Activated CD4-positive, alpha-beta T cell treated with anti-CD3 and anti-CD28 coated beads for 36 hours (primary cell): ENCODE data around the gene ASTN2. TPM values are rescaled to one million over a fixed set of nuclear protein-coding genes. Genes with fewer than 3 reads are reported as not detected.
"Not testable (repeated sequence)": the region's sequence is repeated elsewhere in the genome, so short reads cannot be mapped to it uniquely, and the experiment has no call there.

Experiments used
- ATAC-seq: fragments of 200-7000 bp; cut with Tn5 transposase; one replicate; pipeline ENCODE4 v1.10.0; 2021; ENCODE audit warnings: mild to moderate bottlenecking, moderate library complexity
- CTCF ChIA-PET: fragments of 350-600 bp; sonication (Branson Sonifier 250); formaldehyde crosslinking; loops from one replicate; lab custom pipeline; 2021; ENCODE audit warnings: antibody characterized with exemption; lab: Charles Lee
- POLR2A ChIA-PET: fragments of 350-600 bp; sonication (Branson Sonifier 250); formaldehyde crosslinking; loops from one replicate; lab custom pipeline; 2021; ENCODE audit warnings: antibody characterized with exemption, inconsistent platforms; lab: Charles Lee
- DNase-seq: peaks from one replicate; pipeline ENCODE4 v3.0.0-alpha.2; 2020
- H3K27ac Mint-ChIP-seq: one replicate; pipeline ENCODE4 v1.8.0; 2021; ENCODE audit warnings: mixed read lengths
- H3K27me3 Mint-ChIP-seq: one replicate; pipeline ENCODE4 v1.8.0; 2021; ENCODE audit warnings: mixed read lengths
- H3K36me3 Mint-ChIP-seq: one replicate; pipeline ENCODE4 v1.8.0; 2021; ENCODE audit warnings: low read depth, mixed read lengths
- H3K4me1 Mint-ChIP-seq: one replicate; pipeline ENCODE4 v1.8.0; 2021; ENCODE audit warnings: mixed read lengths
- H3K4me3 Mint-ChIP-seq: one replicate; pipeline ENCODE4 v1.8.0; 2021; ENCODE audit warnings: mild to moderate bottlenecking, moderate library complexity, mixed read lengths
- H3K9me3 Mint-ChIP-seq: one replicate; pipeline ENCODE4 v1.8.0; 2021; ENCODE audit warnings: low read depth, mixed read lengths
- intact Hi-C, 2 experiments: fragments of 100-400 bp; cut with DNase I in 1 of 2; cut with micrococcal nuclease in 1 of 2; formaldehyde crosslinking; loops; one replicate each; pipeline versions ENCODE4 v1.14.2 to v1.15.1; 2022 to 2024; cut with DNase I, micrococcal nuclease
- total RNA-seq, 2 experiments: library from RNA; stranded (reverse); gene quantifications; one replicate each; pipeline ENCODE4 v1.2.3, GENCODE V29; 2021

Gene ASTN2
- total RNA-seq, 2 experiments from 2014 or later = 3.0 to 4.2 TPM

- Mint-ChIP-seq H3K27me3 (no peaks in the 10 kb centered on the region), H3K4me3 (no peak overlapping the region), H3K27ac (no peak overlapping the region), H3K9me3 (no peaks in the 10 kb centered on the region), H3K4me1 (no peaks in the 10 kb centered on the region), H3K36me3 (no peaks in the 10 kb centered on the region)
- POLR2A ChIA-PET = no interaction called here
- intact Hi-C loops = no loop called here
- DNase-seq (no peak), ATAC-seq (no peak)
- CTCF ChIA-PET = no interaction called here
Measured at GRCh38 chr9:116468369-116468768, 946.5 kb downstream of the ASTN2 start.

- Mint-ChIP-seq H3K27ac (no peak overlapping the region), H3K4me3 (no peak overlapping the region), H3K4me1 (no peaks in the 10 kb centered on the region), H3K9me3 (no peaks in the 10 kb centered on the region), H3K36me3 (no peaks in the 10 kb centered on the region), H3K27me3 (no peaks in the 10 kb centered on the region)
- ChIA-PET CTCF (no interaction called here), POLR2A (no interaction called here)
- no peak for DNase-seq
- ATAC-seq = no peak
- intact Hi-C loops = no loop called here
Measured at GRCh38 chr9:116467740-116468351, 947.0 kb downstream of the ASTN2 start.

- H3K4me1 Mint-ChIP-seq = no peaks in the 10 kb centered on the region
- intact Hi-C loops = no loop called here
- ChIA-PET POLR2A (no interaction called here), CTCF (no interaction called here)
- H3K36me3 Mint-ChIP-seq = no peaks in the 10 kb centered on the region
- H3K9me3 Mint-ChIP-seq = no peaks in the 10 kb centered on the region
- H3K27ac Mint-ChIP-seq = no peak overlapping the region
- DNase-seq (no peak), ATAC-seq (no peak)
- no peak overlapping the region for H3K4me3 Mint-ChIP-seq
- no peaks in the 10 kb centered on the region for H3K27me3 Mint-ChIP-seq
Measured at GRCh38 chr9:116466271-116467235, 948.3 kb downstream of the ASTN2 start.

GRCh38 chr9:116465576-116466270 lies 949.1 kb downstream of the ASTN2 start:
- ATAC-seq (no peak), DNase-seq (no peak)
- CTCF ChIA-PET = no interaction called here
- Mint-ChIP-seq H3K27ac (no peak overlapping the region), H3K9me3 (no peaks in the 10 kb centered on the region), H3K27me3 (no peaks in the 10 kb centered on the region), H3K36me3 (no peaks in the 10 kb centered on the region), H3K4me3 (no peak overlapping the region), H3K4me1 (no peaks in the 10 kb centered on the region)
- intact Hi-C loops = no loop called here
- POLR2A ChIA-PET = no interaction called here

GRCh38 chr9:116464987-116465571 lies 949.8 kb downstream of the ASTN2 start:
- H3K4me3 Mint-ChIP-seq = no peak overlapping the region
- intact Hi-C loops = no loop called here
- ChIA-PET POLR2A (no interaction called here), CTCF (no interaction called here)
- no peak for ATAC-seq
- H3K4me1 Mint-ChIP-seq = no peaks in the 10 kb centered on the region
- H3K9me3 Mint-ChIP-seq = no peaks in the 10 kb centered on the region
- no peak for DNase-seq
- H3K27me3 Mint-ChIP-seq = no peaks in the 10 kb centered on the region
- no peak overlapping the region for H3K27ac Mint-ChIP-seq
- no peaks in the 10 kb centered on the region for H3K36me3 Mint-ChIP-seq

- intact Hi-C loops = no loop called here
- H3K27me3 Mint-ChIP-seq = no peaks in the 10 kb centered on the region
- H3K27ac Mint-ChIP-seq = no peak overlapping the region
- no peaks in the 10 kb centered on the region for H3K36me3 Mint-ChIP-seq
- H3K9me3 Mint-ChIP-seq = no peaks in the 10 kb centered on the region
- POLR2A ChIA-PET = no interaction called here
- ATAC-seq (no peak), DNase-seq (no peak)
- no peak overlapping the region for H3K4me3 Mint-ChIP-seq
- CTCF ChIA-PET = no interaction called here
- no peaks in the 10 kb centered on the region for H3K4me1 Mint-ChIP-seq
Measured at GRCh38 chr9:116464423-116464822, 950.4 kb downstream of the ASTN2 start.

GRCh38 chr9:116461632-116462031 lies 953.2 kb downstream of the ASTN2 start:
- ATAC-seq (no peak), DNase-seq (no peak)
- CTCF ChIA-PET = no interaction called here
- Mint-ChIP-seq H3K36me3 (peaks cover 6% of the 10 kb centered on the region), H3K4me3 (no peak overlapping the region), H3K27ac (no peak overlapping the region), H3K27me3 (no peaks in the 10 kb centered on the region), H3K9me3 (peaks cover 13% of the 10 kb centered on the region), H3K4me1 (no peaks in the 10 kb centered on the region)
- intact Hi-C loops = no loop called here
- POLR2A ChIA-PET = no interaction called here

- POLR2A ChIA-PET = no interaction called here
- intact Hi-C loops = no loop called here
- Mint-ChIP-seq H3K27me3 (no peaks in the 10 kb centered on the region), H3K4me3 (no peak overlapping the region), H3K27ac (no peak overlapping the region), H3K4me1 (no peaks in the 10 kb centered on the region), H3K9me3 (peaks cover 19% of the 10 kb centered on the region), H3K36me3 (peaks cover 6% of the 10 kb centered on the region)
- CTCF ChIA-PET = no interaction called here
- ATAC-seq (no peak), DNase-seq (no peak)
Measured at GRCh38 chr9:116460026-116460425, 954.8 kb downstream of the ASTN2 start.

GRCh38 chr9:116459576-116459975 lies 955.3 kb downstream of the ASTN2 start:
- CTCF ChIA-PET = no interaction called here
- peaks cover 21% of the 10 kb centered on the region for H3K9me3 Mint-ChIP-seq
- DNase-seq (no peak), ATAC-seq (no peak)
- intact Hi-C loops = no loop called here
- POLR2A ChIA-PET = no interaction called here
- peaks cover 6% of the 10 kb centered on the region for H3K36me3 Mint-ChIP-seq
- H3K4me1 Mint-ChIP-seq = no peaks in the 10 kb centered on the region
- no peak overlapping the region for H3K27ac Mint-ChIP-seq
- no peaks in the 10 kb centered on the region for H3K27me3 Mint-ChIP-seq
- no peak overlapping the region for H3K4me3 Mint-ChIP-seq

- Mint-ChIP-seq H3K36me3 (peaks cover 6% of the 10 kb centered on the region), H3K27me3 (no peaks in the 10 kb centered on the region), H3K4me1 (no peaks in the 10 kb centered on the region), H3K27ac (no peak overlapping the region), H3K4me3 (no peak overlapping the region), H3K9me3 (peaks cover 22% of the 10 kb centered on the region)
- ChIA-PET CTCF (no interaction called here), POLR2A (no interaction called here)
- intact Hi-C loops = no loop called here
- no peak for DNase-seq
- ATAC-seq = no peak
Measured at GRCh38 chr9:116456490-116457088, 958.3 kb downstream of the ASTN2 start.

- H3K27ac Mint-ChIP-seq, ATAC-seq, H3K4me3 Mint-ChIP-seq, POLR2A ChIA-PET, H3K36me3 Mint-ChIP-seq, DNase-seq, H3K27me3 Mint-ChIP-seq, H3K4me1 Mint-ChIP-seq, intact Hi-C loops, CTCF ChIA-PET: not testable (repeated sequence)
- peaks cover 22% of the 10 kb centered on the region for H3K9me3 Mint-ChIP-seq
Measured at GRCh38 chr9:116454539-116454938, 960.3 kb downstream of the ASTN2 start.
